GM12878 (cell line): ENCODE results near the gene MCM3AP. TPM values are rescaled to one million over a fixed set of nuclear protein-coding genes. Genes with fewer than 3 reads are reported as not detected.

ENCODE experiments used
- CBX3 ChIP-seq: fragments of 200-600 bp; sonication (generic); IDR thresholded peaks from 2 replicates; pipeline ENCODE4 v1.6.1; 2016; ENCODE audit warnings: low read depth, borderline replicate concordance
- GABPA ChIP-seq: IDR thresholded peaks from 2 replicates; pipeline ENCODE4 v1.6.1; 2014; ENCODE audit warnings: antibody characterized with exemption, low read depth, mild to moderate bottlenecking, inconsistent platforms
- IKZF1 ChIP-seq: fragments of 450-650 bp; conservative IDR thresholded peaks from 2 replicates; pipeline ENCODE4 v1.6.1; 2017; ENCODE audit warnings: antibody characterized with exemption, mild to moderate bottlenecking
- MYC ChIP-seq: IDR thresholded peaks from 2 replicates; pipeline ENCODE4 v1.6.1; 2011; ENCODE audit warnings: mild to moderate bottlenecking, low read length, moderate library complexity, inconsistent platforms; ENCODE audit not compliant: insufficient read depth, insufficient replicate concordance, insufficient read length, severe bottlenecking
- SP1 ChIP-seq: IDR thresholded peaks from one replicate; pipeline ENCODE4 v1.6.1; 2011; ENCODE audit warnings: low read depth, low read length
- polyA plus RNA-seq, 11 experiments: library from polyadenylated mRNA; depleted of rRNA in 4 of 11; unstranded in 6 of 11; stranded (reverse) in 5 of 11; fragments of >200 nt; fragmentation: Nextera tagmentation in 4 of 11; fragmentation: Illumina TruSeq in 1 of 11; extraction: Ambion mirVana in 4 of 11; extraction: Trizol in 1 of 11; gene quantifications; 1 replicate in 1 of 11; 2 replicates in 10 of 11; pipeline versions ENCODE4 v1.2.1 to v1.2.3, GENCODE V29; 2011 to 2016; ENCODE audit warnings: inconsistent platforms in 2 of 11, missing spikeins in 2 of 11, low read depth in 1 of 11
- total RNA-seq, 4 experiments: library from RNA; depleted of rRNA in 3 of 4; stranded (reverse); fragments of >200 nt in 3 of 4; fragmentation: Illumina TruSeq in 1 of 4; extraction: Trizol in 1 of 4; gene quantifications; 2 replicates each; pipeline versions ENCODE4 v1.2.1 to v1.2.3, GENCODE V29; 2013 to 2021
- TF ChIP-seq, protein P1 (sequence below): IDR thresholded peaks from 2 replicates; pipeline ENCODE4 v1.6.1; 2012; ENCODE audit warnings: improper control_type of control experiment, low read depth, low read length; ENCODE audit not compliant: insufficient replicate concordance

The MCM3AP gene
- total and polyA plus RNA-seq, 10 of the 15 experiments (the other 5 are each of a cell fraction or from before 2014, with no cell fraction given): 6.1 to 95.7 (median 47.0) TPM

- TF ChIP-seq, protein P1, sequence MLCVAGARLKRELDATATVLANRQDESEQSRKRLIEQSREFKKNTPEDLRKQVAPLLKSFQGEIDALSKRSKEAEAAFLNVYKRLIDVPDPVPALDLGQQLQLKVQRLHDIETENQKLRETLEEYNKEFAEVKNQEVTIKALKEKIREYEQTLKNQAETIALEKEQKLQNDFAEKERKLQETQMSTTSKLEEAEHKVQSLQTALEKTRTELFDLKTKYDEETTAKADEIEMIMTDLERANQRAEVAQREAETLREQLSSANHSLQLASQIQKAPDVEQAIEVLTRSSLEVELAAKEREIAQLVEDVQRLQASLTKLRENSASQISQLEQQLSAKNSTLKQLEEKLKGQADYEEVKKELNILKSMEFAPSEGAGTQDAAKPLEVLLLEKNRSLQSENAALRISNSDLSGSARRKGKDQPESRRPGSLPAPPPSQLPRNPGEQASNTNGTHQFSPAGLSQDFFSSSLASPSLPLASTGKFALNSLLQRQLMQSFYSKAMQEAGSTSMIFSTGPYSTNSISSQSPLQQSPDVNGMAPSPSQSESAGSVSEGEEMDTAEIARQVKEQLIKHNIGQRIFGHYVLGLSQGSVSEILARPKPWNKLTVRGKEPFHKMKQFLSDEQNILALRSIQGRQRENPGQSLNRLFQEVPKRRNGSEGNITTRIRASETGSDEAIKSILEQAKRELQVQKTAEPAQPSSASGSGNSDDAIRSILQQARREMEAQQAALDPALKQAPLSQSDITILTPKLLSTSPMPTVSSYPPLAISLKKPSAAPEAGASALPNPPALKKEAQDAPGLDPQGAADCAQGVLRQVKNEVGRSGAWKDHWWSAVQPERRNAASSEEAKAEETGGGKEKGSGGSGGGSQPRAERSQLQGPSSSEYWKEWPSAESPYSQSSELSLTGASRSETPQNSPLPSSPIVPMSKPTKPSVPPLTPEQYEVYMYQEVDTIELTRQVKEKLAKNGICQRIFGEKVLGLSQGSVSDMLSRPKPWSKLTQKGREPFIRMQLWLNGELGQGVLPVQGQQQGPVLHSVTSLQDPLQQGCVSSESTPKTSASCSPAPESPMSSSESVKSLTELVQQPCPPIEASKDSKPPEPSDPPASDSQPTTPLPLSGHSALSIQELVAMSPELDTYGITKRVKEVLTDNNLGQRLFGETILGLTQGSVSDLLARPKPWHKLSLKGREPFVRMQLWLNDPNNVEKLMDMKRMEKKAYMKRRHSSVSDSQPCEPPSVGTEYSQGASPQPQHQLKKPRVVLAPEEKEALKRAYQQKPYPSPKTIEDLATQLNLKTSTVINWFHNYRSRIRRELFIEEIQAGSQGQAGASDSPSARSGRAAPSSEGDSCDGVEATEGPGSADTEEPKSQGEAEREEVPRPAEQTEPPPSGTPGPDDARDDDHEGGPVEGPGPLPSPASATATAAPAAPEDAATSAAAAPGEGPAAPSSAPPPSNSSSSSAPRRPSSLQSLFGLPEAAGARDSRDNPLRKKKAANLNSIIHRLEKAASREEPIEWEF: no peak
- no peak for TF ChIP-seq MYC
- no peak for TF ChIP-seq CBX3
- TF ChIP-seq IKZF1: no peak
- no peak for TF ChIP-seq GABPA
- no peak for TF ChIP-seq SP1
Observed at GRCh38 chr21:46213620-46214286, 71.7 kb downstream of the MCM3AP start (continued).
